K562 (cell line): ENCODE results near the gene URM1. TPM values are rescaled to one million over a fixed set of nuclear protein-coding genes. Genes with fewer than 3 reads are reported as not detected.
A peak's percentile ranks its signal among the peaks of the same experiment; 100 is the strongest.

ENCODE experiments used
- ATAC-seq: fragments of 200-7000 bp; cut with Tn5 transposase; 3 replicates; pipeline ENCODE4 v1.9.1; 2020; ENCODE audit warnings: moderate library complexity
- BruUV-seq: library from RNA; stranded (reverse); fragments of 400-500 nt; replicated peaks from 2 replicates; lab custom pipeline; 2021; lab: Mats Ljungman, UMichigan
- CTCF ChIA-PET: fragments of 300-600 bp; formaldehyde crosslinking; extraction: SDS; loops from one replicate; lab custom pipeline; 2021; ENCODE audit warnings: low intra/inter-chr PET ratio; lab: Yijun Ruan, JAX
- POLR2A ChIA-PET: fragments of 300-600, 350-650 bp; sonication (Branson Sonifier 250); formaldehyde crosslinking; extraction: SDS; loops from one replicate; lab custom pipeline; 2021; ENCODE audit warnings: antibody characterized with exemption, inconsistent platforms; lab: Yijun Ruan, JAX
- DNase-seq, 4 experiments: peaks; one replicate each; pipeline versions ENCODE4 v3.0.0 to v3.0.0-alpha.2; 2011 to 2018; ENCODE audit warnings: low spot score in 3 of 4, mixed read lengths in 3 of 4; ENCODE audit errors: extremely low read depth in 1 of 4
- FAIRE-seq: peaks from 2 replicates; lab custom pipeline; 2011; peaks lifted over from hg19 to GRCh38; lab: Jason Lieb, UNC
- H2AFZ ChIP-seq: 2 replicates; pipeline ENCODE4 v1.6.0; 2011; ENCODE audit warnings: low read depth, low read length, control low read depth, inconsistent platforms
- H3K27ac ChIP-seq: fragments of 200-600 bp; 3 replicates; pipeline ENCODE4 v1.8.0; 2011; ENCODE audit warnings: low read depth, mild to moderate bottlenecking, control low read depth, inconsistent platforms, low read length, moderate library complexity, mixed read lengths; ENCODE audit errors: extremely low read depth
- H3K27me3 ChIP-seq, 2 experiments: fragments of 300-600 bp in 1 of 2; 2 replicates in 1 of 2; 3 replicates in 1 of 2; pipeline versions ENCODE4 v1.6.0 to v1.8.0; 2011; ENCODE audit warnings: inconsistent platforms in 2 of 2, low read length in 2 of 2, mild to moderate bottlenecking in 1 of 2, mixed read lengths in 1 of 2, moderate library complexity in 1 of 2; ENCODE audit not compliant: control insufficient read depth in 2 of 2, insufficient read depth in 2 of 2
- H3K36me3 ChIP-seq: fragments of 300-600 bp; 3 replicates; pipeline ENCODE4 v1.8.0; 2011; ENCODE audit warnings: mild to moderate bottlenecking, low read length, inconsistent platforms; ENCODE audit not compliant: control insufficient read depth, insufficient read depth
- H3K4me1 ChIP-seq, 2 experiments: fragments of 200-600 bp in 1 of 2; replicated peaks in 1 of 2; 2 replicates in 1 of 2; 3 replicates in 1 of 2; pipeline versions ENCODE4 v1.5.1 to v1.8.0; 2011; ENCODE audit warnings: inconsistent platforms in 2 of 2, low read length in 2 of 2, mild to moderate bottlenecking in 1 of 2, mixed read lengths in 1 of 2, moderate library complexity in 1 of 2; ENCODE audit not compliant: control insufficient read depth in 2 of 2, insufficient read depth in 2 of 2
- H3K4me2 ChIP-seq: 2 replicates; pipeline ENCODE4 v1.6.1; 2011; ENCODE audit warnings: low read length, control low read depth, inconsistent platforms, mixed read lengths; ENCODE audit not compliant: insufficient read depth
- H3K4me3 ChIP-seq: fragments of 200-600 bp; sonication (generic), shearing (Covaris generic); 2 replicates; pipeline ENCODE4 v1.5.1; 2016; ENCODE audit warnings: control low read depth, inconsistent platforms
- H3K79me2 ChIP-seq: fragments of 200-600 bp; 3 replicates; pipeline ENCODE4 v1.8.0; 2011; ENCODE audit warnings: low read length, inconsistent platforms; ENCODE audit not compliant: control insufficient read depth, insufficient read depth
- H3K9ac ChIP-seq, 2 experiments: 2 replicates each; pipeline versions ENCODE4 v1.6.0 to v1.6.1; 2011; ENCODE audit warnings: low read depth in 2 of 2, low read length in 2 of 2, control low read depth in 1 of 2, inconsistent platforms in 1 of 2, mild to moderate bottlenecking in 1 of 2, mixed read lengths in 1 of 2; ENCODE audit not compliant: insufficient read depth in 1 of 2
- H3K9me1 ChIP-seq: one replicate; pipeline ENCODE4 v1.6.0; 2011; ENCODE audit warnings: inconsistent platforms, mild to moderate bottlenecking, low read length, moderate library complexity; ENCODE audit not compliant: control insufficient read depth, insufficient read depth
- H3K9me3 ChIP-seq: replicated peaks from 2 replicates; pipeline ENCODE4 v1.5.1; 2011; ENCODE audit warnings: low read depth, low read length, inconsistent platforms; ENCODE audit not compliant: control insufficient read depth, insufficient read depth
- H4K20me1 ChIP-seq: replicated peaks from 2 replicates; pipeline ENCODE4 v1.6.1; 2011; ENCODE audit warnings: low read length, inconsistent platforms, mixed read lengths; ENCODE audit not compliant: control insufficient read depth, insufficient read depth
- CCAR2 ChIP-seq: fragments of 200-400 bp; formaldehyde crosslinking; IDR thresholded peaks from 2 replicates; pipeline ENCODE4 v1.6.1; 2017; ENCODE audit warnings: mild to moderate bottlenecking, low read depth, low read length
- CTCFL ChIP-seq: IDR thresholded peaks from 2 replicates; pipeline ENCODE4 v1.6.1; 2011; ENCODE audit warnings: borderline replicate concordance, low read depth, mild to moderate bottlenecking, moderate library complexity, low read length; ENCODE audit not compliant: insufficient read depth, poor library complexity, severe bottlenecking
- FOXP1 ChIP-seq: sonication (generic); formaldehyde crosslinking; IDR thresholded peaks from 2 replicates; pipeline ENCODE4 v1.8.0; 2022; ENCODE audit warnings: mild to moderate bottlenecking, missing genetic modification reagents
- HDAC3 ChIP-seq: fragments of 450-650 bp; IDR thresholded peaks from 2 replicates; pipeline ENCODE4 v1.6.1; 2018; ENCODE audit warnings: borderline replicate concordance, mild to moderate bottlenecking, moderate library complexity; ENCODE audit not compliant: partially characterized antibody
- HNRNPLL ChIP-seq: fragments of 200-400 bp; formaldehyde crosslinking; IDR thresholded peaks from 2 replicates; pipeline ENCODE4 v1.6.1; 2017; ENCODE audit warnings: low read length, low read depth, mild to moderate bottlenecking; ENCODE audit not compliant: poor library complexity, severe bottlenecking
- KDM2B ChIP-seq: fragments of 250-450 bp; sonication (Bioruptor Pico); IDR thresholded peaks from 2 replicates; pipeline ENCODE4 v1.8.0; 2021; ENCODE audit warnings: mild to moderate bottlenecking, moderate library complexity
- KLF6 ChIP-seq: fragments of 250-450 bp; sonication (Bioruptor Pico); IDR thresholded peaks from 2 replicates; pipeline ENCODE4 v1.4.0; 2020; ENCODE audit warnings: mild to moderate bottlenecking, moderate library complexity, borderline replicate concordance
- RB1 ChIP-seq: fragments of 450-650 bp; IDR thresholded peaks from 2 replicates; pipeline ENCODE4 v1.6.1; 2017; ENCODE audit warnings: low read depth, mild to moderate bottlenecking
- RBM22 ChIP-seq: fragments of 200-400 bp; formaldehyde crosslinking; IDR thresholded peaks from 2 replicates; pipeline ENCODE4 v1.6.1; 2018; ENCODE audit warnings: low read length, low read depth; ENCODE audit not compliant: poor library complexity, severe bottlenecking
- SMAD1 ChIP-seq: fragments of 150-350 bp; IDR thresholded peaks from 2 replicates; pipeline ENCODE4 v1.6.1; 2014; ENCODE audit warnings: low read length, low read depth; ENCODE audit not compliant: partially characterized antibody
- TAF1 ChIP-seq: IDR thresholded peaks from 2 replicates; pipeline ENCODE4 v1.6.1; 2011; ENCODE audit warnings: mild to moderate bottlenecking, low read length, moderate library complexity; ENCODE audit not compliant: insufficient read depth, control insufficient read depth, severe bottlenecking; ENCODE audit errors: extremely low read depth
- TARDBP ChIP-seq: fragments of 450-650 bp; IDR thresholded peaks from 2 replicates; pipeline ENCODE4 v1.6.1; 2016
- ZNF347 ChIP-seq: fragments of 450-650 bp; formaldehyde crosslinking; IDR thresholded peaks from 2 replicates; pipeline ENCODE4 v1.4.0; 2020; ENCODE audit warnings: low read depth, mild to moderate bottlenecking, moderate library complexity
- ZNF41 ChIP-seq: fragments of 250-450 bp; sonication (Bioruptor Pico); conservative IDR thresholded peaks from 2 replicates; pipeline ENCODE4 v1.4.0; 2020; ENCODE audit warnings: mild to moderate bottlenecking
- ZNF644 ChIP-seq: fragments of 200-800 bp; sonication (Bioruptor generic); IDR thresholded peaks from 2 replicates; pipeline ENCODE4 v1.6.1; 2016; ENCODE audit warnings: low read depth, missing genetic modification characterization, missing compliant biosample characterization
- ZNF668 ChIP-seq: fragments of 250-450 bp; sonication (Bioruptor Pico); IDR thresholded peaks from 2 replicates; pipeline ENCODE4 v1.8.0; 2022; ENCODE audit warnings: mild to moderate bottlenecking, inconsistent platforms
- ZNF695 ChIP-seq: fragments of 450-650 bp; formaldehyde crosslinking; IDR thresholded peaks from 2 replicates; pipeline ENCODE4 v1.4.0; 2020; ENCODE audit warnings: mild to moderate bottlenecking, moderate library complexity
- ZNF707 ChIP-seq: fragments of 250-450 bp; sonication (Bioruptor Pico); conservative IDR thresholded peaks from 2 replicates; pipeline ENCODE4 v1.8.0; 2022; ENCODE audit warnings: inconsistent platforms, mild to moderate bottlenecking, moderate library complexity
- ZNF766 ChIP-seq: fragments of 200-800 bp; sonication (Bioruptor generic); conservative IDR thresholded peaks from 2 replicates; pipeline ENCODE4 v1.6.1; 2016; ENCODE audit warnings: missing genetic modification characterization, missing compliant biosample characterization
- ZNF77 ChIP-seq: fragments of 250-450 bp; sonication (Bioruptor Pico); IDR thresholded peaks from 2 replicates; pipeline ENCODE4 v1.5.0; 2020
- WGBS: fragments of 100-300 bp; shearing (Covaris generic); methylation state at CpG from one replicate; pipeline ENCODE4 v1.1.6; 2016; ENCODE audit warnings: low coverage, mixed read lengths; ENCODE audit not compliant: insufficient coverage; ENCODE audit errors: missing lambda C conversion rate; 5-methylcytosine and 5-hydroxymethylcytosine counted together
- in situ Hi-C: fragments of 300-500 bp; cut with MboI; formaldehyde crosslinking; loops from 4 replicates; pipeline ENCODE4 v1.15.0; 2018; ENCODE audit warnings: inconsistent platforms, mixed read lengths
- intact Hi-C: fragments of 100-400 bp; cut with micrococcal nuclease; formaldehyde crosslinking; loops from 2 replicates; pipeline ENCODE4 v1.14.2; 2022
- polyA plus RNA-seq, 8 experiments: library from polyadenylated mRNA; depleted of rRNA in 4 of 8; stranded (reverse) in 5 of 8; unstranded in 3 of 8; fragments of >200 nt; fragmentation: Nextera tagmentation in 2 of 8; fragmentation: Illumina TruSeq in 1 of 8; extraction: Ambion mirVana in 2 of 8; extraction: Trizol in 1 of 8; gene quantifications; 2 replicates each; pipeline versions ENCODE4 v1.2.1 to v1.2.3, GENCODE V29; 2011 to 2014; ENCODE audit warnings: inconsistent platforms in 1 of 8, missing spikeins in 1 of 8
- total RNA-seq, 7 experiments: library from RNA; depleted of rRNA in 6 of 7; stranded (reverse); fragments of >200 nt in 6 of 7; fragmentation: Illumina TruSeq in 2 of 7; extraction: Trizol in 2 of 7; gene quantifications; 2 replicates each; pipeline versions ENCODE4 v1.2.1 to v1.2.3, GENCODE V29; 2011 to 2021; ENCODE audit warnings: low replicate concordance in 1 of 7

The URM1 gene
- total and polyA plus RNA-seq, 9 of the 15 experiments (the other 6 are each of a cell fraction or from before 2014, with no cell fraction given): 10.1 to 88.9 (median 53.3) TPM

GRCh38 chr9:128339761-128340690, 31.1 kb upstream of the URM1 start, which contains the start of gene SLC27A4:
Gene SLC27A4, plus strand, starts transcription at chr9:128340527. Its CDS starts 2,606 bp downstream, at chr9:128343133.
- peak within 1 kb of the TSS; percentile 62 for H3K27ac ChIP-seq
- ChIA-PET CTCF (interaction anchor here (1.2 to 2.2 kb wide), 2 partner anchors 44 to 45 kb away, joined by 5 to 9 read pairs; no protein-coding TSS in a partner anchor), POLR2A (interaction anchor here (0.6 to 1.4 kb wide), 9 partner anchors 12 to 212 kb away, joined by 3 to 11 read pairs (median 3); partner anchors contain the start of gene BBLN)
- peak within 1 kb of the TSS; percentile 65 to 99 for H3K9ac ChIP-seq
- FAIRE-seq (peak; percentile 92), ATAC-seq (peak; percentile 94), DNase-seq (peak; percentile 94 to 97 (median 96))
- 8% methylated on average over 75 of the region's 75 CpGs for WGBS
- peaks cover 56% of the 10 kb centered on the region for H3K36me3 ChIP-seq
- intact Hi-C loops (loop anchor here (2.0 to 10.0 kb wide), 2 partner anchors 125 to 159 kb away; no protein-coding TSS in a partner anchor), in situ Hi-C loops (loop anchor here (5.0 kb wide), 1 partner anchor 357 kb away; no protein-coding TSS in a partner anchor)
- peaks cover 17% of the 10 kb centered on the region for H3K79me2 ChIP-seq
- H2AFZ ChIP-seq: peak within 1 kb of the TSS; percentile 93
- no peaks in the 10 kb centered on the region for H4K20me1 ChIP-seq
- no peaks in the 10 kb centered on the region for H3K9me3 ChIP-seq
- peak within 1 kb of the TSS; percentile 52 for H3K4me3 ChIP-seq
- TSS peak; percentile 99 for BruUV-seq
- H3K4me2 ChIP-seq: peak within 1 kb of the TSS; percentile 83
- H3K27me3 ChIP-seq: no peaks in the 10 kb centered on the region
- H3K9me1 ChIP-seq: no peaks in the 10 kb centered on the region
- peaks cover 10 to 19% of the 10 kb centered on the region in 2 experiments; a peak in 4 of 5 replicates for H3K4me1 ChIP-seq
- peak; percentile 54; the same call in 1 of the 2 replicates for TF ChIP-seq ZNF41 (CRISPR knock-in tag)
- peak; percentile 39 for TF ChIP-seq SMAD1
- TF ChIP-seq HDAC3: no peak
- peak; percentile 40; the same call in 1 of the 2 replicates for TF ChIP-seq FOXP1
- TF ChIP-seq TAF1: peak; percentile 46
- TF ChIP-seq ZNF766 (CRISPR knock-in tag): no peak
- 0 out of 2 replicates have a peak, but pooled peaks have one; percentile 11 for TF ChIP-seq ZNF695 (CRISPR knock-in tag)
- TF ChIP-seq ZNF644: peak; percentile 86
- peak; percentile 93 for TF ChIP-seq HNRNPLL
- TF ChIP-seq ZNF668: no peak
- peak; percentile 13 for TF ChIP-seq CTCFL
- peak; percentile 93 for TF ChIP-seq KDM2B (CRISPR knock-in tag)
- TF ChIP-seq RB1: peak; percentile 98
- TF ChIP-seq CCAR2: no peak
- TF ChIP-seq RBM22: no peak
- peak; percentile 65; the same call in 1 of the 2 replicates for TF ChIP-seq KLF6 (CRISPR knock-in tag)
- no peak for TF ChIP-seq ZNF347 (CRISPR knock-in tag)
- TF ChIP-seq ZNF77 (CRISPR knock-in tag): no peak; the same call in 1 of the 2 replicates
- peak; percentile 71 for TF ChIP-seq TARDBP
- no peak for TF ChIP-seq ZNF707 (CRISPR knock-in tag)
